Muscle of arm (tissue), 12 donors: ENCODE measurements around the gene COMMD8. TPM values are rescaled to one million over a fixed set of nuclear protein-coding genes. Genes with fewer than 3 reads are reported as not detected.

ENCODE experiments used
- DNase-seq: peaks from one replicate; pipeline ENCODE4 v3.0.0-alpha.2; 2013
- polyA plus RNA-seq, 12 donors: library from polyadenylated mRNA; unstranded; fragments of 120-200 nt; gene quantifications; one replicate each; pipeline ENCODE4 v1.2.1, GENCODE V29; 2013; ENCODE audit not compliant: insufficient read length in 12 of 12

Gene COMMD8
- polyA plus RNA-seq, 12 donors: 11.0 to 30.4 (median 19.2) TPM; not detected in 1

DNA sequence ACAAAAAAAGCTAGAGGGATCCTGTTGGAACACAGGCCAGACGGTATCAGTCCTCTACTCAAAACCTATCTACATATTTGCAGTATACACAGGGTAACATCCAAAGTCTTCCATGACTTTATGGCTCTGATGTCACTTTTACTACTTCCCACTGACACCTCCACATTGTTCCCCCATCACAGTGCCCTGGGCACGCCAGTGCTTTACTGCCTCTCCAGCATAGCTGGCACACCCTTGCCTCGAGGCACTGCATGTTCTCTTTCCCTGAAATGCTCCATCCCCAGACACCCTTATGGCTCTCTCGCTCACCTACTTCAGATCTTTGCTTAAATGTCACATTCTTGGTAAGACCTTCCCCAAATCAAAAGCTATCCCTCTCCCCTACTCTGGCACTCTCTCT lies 15.3 kb upstream of the COMMD8 start:
- no peak for DNase-seq

DNA sequence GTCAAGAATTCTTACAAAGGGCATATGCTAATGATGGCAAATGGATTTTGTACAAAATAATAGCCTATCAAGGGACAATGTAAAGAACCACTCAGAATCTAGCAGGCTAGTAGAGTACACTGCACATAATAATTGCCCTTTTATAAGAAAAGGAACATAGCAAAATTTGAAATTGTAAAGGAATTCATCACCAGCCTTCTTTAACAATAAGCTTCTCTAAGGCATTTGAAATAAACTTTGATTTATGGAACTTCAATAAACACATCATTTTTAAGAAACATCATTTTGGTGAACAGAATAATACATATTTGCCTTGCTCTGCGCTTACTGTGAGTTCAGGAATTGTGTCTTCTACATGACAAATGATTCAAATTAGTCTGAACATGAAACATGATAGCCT lies 11.9 kb upstream of the COMMD8 start:
- DNase-seq: no peak

DNA sequence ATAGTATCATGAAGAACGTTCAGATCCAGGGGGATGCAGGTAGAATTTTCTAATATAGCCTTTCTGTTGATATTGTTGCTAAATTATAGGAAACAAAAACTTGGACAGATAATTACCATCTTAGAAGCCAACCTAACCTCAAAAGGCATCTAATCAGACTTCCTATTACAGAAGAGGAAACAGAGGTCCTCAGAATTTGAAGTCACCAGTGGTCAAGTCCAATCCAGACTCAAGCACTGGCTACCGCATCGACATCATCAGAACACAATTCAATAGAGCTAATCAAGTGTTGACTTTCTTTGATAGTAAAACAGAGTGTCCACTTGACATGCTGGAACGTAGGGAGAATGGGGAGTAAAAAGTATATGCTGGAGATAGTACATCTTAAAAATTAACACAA lies 11.3 kb upstream of the COMMD8 start:
- no peak for DNase-seq

DNA sequence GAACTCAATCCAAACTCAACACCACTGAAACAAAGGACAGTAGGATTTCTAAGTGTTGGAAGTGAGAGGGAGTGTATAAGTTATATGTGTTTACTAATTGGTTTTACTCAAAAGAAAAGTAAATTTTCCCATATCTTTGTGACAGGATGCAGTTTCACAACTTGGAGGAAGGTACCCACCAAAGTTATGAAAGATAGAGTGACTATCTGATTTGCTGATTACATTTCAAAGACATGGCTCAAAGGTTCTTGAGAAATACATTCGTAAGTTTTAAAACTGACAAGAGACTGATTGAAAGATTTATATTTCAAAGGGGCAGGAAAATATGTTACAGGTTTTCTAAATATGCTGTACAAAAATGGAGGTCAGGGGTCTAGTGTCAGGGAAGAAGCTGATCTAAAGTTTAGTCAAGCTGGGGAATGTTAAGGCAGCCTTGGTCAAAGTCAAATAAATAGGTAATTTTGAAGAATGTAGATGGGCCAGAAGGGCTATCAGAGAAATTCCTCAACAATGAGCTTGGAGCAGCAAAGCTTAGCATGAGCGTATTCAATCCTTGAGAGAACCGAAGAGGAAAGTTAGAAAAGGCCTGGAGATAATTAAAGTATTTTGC lies 9.7 kb upstream of the COMMD8 start:
- no peak for DNase-seq

DNA sequence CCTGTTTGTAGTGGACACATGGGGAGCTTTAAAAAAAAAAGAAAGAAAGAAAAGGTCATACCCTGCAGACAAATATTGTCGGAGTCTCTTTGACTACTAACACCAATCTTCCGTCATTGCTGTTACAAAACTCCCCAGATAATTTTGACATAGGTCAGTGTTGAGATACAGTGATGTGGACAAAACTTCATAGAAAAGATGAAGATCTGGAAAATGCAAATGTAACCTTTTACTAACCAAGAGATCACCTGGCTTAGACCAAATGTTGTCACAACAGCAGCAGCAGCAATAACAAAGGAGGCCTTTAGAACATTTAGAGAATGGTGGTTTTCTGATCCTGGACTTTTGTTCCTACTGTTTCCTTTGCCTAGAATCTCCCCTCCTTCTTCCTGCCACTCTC lies 8.1 kb upstream of the COMMD8 start:
- DNase-seq: no peak

DNA sequence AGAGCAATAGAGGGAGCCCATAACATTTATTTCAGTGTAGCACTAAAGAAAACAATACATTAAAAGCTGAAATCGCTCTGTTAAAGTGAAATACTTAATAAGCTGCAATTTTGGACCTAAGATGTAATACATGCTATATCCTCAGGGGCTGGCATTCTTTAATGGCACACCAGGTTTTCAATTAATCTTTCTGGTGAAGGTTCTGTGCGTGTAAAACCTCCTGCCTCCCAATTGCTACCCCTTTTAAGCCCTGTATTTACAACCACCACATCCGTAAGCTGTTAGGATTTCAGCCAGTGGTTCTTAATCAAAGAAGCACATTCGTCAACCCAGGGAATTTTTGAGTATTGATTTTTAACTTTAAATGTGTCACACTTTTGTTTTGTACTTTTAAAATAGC lies 7.6 kb upstream of the COMMD8 start:
- no peak for DNase-seq

DNA sequence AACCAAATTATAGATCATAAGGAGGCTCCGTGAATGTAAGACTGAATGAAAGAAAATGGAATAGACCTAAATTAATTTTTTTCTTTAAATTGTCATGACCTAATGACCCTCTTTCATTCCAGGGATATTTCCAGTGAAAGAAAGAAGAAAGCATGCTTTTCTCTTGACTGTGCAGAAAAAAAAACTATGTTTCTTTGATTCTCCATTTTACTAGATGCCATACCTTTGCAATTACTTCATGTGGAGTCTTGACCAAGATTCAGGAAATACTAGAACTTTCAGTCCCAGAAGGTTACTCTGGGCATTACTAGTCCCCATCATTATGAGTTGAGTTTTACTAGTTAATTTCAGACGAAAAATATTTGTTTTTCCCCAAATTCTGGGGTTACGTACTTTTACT lies 6.4 kb upstream of the COMMD8 start:
- no peak for DNase-seq

DNA sequence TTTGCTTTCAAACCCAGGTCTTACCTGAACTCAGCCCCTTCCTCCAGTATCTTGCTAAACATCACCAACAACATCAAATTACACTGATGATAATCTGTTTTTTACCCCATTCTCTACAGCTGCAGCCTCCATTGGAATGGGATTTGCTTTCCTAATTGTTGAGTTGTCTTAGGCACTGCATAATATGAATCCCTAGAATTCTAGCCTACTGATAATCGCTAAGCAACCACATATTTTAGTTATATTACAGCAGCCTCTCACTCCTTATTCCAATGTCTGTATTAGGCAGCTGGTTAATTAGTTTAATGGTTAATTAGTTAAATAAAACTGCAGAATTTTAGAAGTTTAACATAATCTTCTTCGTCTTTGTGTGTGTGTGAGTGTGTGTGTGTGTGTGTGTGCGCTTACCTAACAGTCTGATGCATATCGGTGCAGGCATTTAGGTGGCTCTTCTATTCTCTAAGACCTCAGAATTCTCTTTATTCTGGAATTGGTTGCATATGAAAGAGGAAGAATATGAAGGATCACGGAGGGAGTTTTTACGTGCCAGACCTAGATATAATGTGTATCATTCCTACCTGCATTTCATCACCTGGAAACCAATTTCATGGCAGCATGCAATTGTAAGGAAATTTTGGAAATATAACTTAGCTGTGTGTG lies 5.3 kb upstream of the COMMD8 start:
- no peak for DNase-seq

DNA sequence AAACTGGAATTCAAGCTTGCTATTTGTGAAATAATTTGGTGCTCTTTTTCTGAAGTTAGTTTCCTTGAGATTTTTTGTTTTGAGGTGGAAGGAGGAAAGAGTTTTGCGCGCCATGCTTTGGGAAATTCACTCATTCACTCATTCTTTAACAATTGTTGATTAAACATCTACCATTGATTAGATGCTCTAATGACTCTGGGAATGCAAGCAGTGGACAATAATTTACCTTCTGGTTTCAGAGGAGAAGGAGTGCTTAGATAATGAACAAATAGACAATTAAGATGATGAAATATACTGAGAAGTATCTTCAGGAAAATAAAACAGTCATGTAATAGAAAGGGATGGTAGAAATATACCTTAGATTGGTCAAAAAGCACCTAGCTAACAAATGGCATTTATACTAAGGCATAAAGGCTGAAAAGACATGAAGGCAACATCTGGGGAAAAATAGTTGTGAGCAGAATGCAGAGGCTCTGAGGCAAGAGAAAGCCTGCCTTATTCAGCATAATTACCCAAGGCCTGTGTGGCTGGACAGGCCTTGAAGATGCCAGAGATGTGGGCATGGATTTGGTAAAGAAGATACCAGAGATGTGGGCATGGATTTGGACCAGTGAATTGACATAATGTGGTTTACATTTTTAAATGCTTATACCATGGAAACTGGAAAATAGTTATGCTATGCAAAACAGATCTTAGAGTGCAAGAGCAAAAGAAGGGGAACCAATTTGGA lies 2.7 kb upstream of the COMMD8 start:
- DNase-seq: no peak

DNA sequence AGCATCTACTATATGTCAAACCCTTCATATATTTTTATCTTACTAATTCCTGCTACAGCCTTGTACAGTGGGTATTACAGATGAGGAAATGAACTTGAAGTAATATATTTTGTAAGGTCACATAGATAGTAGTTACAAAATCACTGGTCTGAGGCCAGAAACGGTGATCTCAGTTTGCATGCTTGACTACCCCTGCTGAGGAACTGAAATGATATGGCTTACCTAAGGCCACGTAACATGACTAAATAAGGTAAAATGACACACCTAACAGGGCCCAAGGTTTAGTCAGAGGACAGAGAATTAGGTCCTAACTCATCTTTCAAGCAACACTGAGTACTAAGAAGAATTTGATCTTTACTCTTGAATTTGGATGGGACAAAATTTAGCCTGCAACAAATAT lies 1.5 kb upstream of the COMMD8 start:
- DNase-seq: no peak

DNA sequence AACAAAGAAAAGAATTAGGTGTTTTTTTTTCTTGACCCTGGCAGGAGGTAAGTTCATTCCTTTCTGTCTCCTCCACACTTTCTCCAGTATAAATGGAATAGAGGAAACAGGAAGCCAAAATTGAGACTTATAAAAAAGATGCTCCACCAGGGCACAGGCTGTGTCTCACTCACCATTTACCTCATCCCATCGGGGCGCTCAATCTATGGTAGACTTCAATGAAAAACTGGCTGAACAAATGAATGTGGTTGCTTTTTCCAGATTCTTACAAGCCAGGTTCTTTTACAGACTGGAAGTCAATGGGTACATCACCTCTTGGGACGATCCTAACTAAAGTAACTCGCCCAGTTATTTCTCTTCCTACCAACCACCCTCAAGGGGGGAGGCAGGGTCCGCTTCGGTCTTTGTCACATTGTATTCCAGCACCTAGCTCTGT lies 685 bp downstream of the COMMD8 start:
- no peak for DNase-seq

DNA sequence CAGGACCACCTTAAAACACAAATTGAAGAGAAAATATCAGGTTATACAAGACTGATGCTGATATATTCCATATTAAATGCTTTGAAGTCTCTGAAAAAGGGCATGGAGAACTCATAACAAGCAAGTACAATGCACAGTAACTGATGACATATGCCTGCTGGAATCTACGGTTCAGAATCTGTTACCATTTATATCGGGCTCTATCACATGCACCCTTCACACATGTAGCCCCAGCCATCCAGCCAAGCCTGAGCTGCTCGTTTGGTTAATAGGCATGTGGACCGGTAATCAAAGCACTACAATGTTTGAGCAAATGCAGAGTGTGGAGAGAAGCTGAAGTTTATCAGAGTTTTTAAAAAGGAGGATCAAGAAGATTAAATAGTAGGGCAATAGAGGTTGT lies 11.8 kb downstream of the COMMD8 start:
- no peak for DNase-seq

DNA sequence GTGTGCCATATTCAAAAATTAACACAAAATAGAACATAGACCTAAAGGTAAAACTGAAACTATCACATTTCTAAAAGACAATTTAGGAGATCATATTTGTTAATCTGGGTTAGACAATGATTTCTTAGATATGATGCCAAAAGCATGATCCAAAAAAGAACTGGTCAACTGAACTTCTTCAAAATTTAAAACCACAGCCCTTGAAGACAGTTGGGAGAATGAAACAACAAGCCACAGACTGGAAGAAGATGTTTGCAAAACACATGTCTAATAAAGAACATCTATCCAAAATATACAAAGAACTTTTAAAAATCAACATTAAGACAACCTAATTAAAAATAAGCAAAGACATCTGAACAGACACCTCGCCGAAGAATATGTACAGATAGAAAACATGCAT lies 19.5 kb downstream of the COMMD8 start:
- DNase-seq: no peak

DNA sequence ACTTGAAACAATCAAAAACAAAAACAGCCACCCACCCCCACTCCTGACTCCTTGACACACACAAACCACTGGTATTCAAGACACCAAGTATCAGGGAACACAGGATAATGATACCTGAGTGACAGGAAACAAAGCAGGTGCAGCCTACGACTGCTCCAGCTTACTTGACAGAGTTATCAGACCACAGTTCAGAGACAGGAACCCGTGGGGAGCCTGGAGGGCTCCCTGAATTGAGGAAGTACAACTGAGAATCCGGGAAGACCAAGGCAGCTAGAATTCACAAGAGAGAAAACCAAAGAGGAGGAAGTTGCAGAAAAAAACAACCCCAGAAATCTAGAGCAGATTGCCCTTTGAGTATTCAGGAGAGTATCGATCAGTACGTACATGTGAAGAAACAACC lies 20.5 kb downstream of the COMMD8 start:
- DNase-seq: no peak

DNA sequence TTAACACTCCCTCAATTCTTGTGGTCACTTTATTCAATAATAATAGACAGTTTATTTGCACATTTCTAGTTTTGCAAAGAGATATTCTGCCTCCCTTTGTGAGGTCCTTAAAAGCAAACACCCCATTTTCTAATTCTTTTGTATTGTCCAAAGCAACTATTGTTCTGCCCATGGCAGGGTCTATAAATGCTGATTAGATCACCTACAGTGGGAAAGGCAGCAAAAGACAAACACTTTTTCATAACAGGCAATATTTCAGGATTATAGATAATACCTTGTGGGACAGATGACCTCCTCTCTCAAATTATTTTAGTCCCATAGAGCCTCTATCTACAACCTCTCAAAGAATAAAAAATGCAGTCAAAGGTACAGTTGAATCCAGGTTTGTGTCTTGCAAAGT lies 28.6 kb downstream of the COMMD8 start:
- no peak for DNase-seq

DNA sequence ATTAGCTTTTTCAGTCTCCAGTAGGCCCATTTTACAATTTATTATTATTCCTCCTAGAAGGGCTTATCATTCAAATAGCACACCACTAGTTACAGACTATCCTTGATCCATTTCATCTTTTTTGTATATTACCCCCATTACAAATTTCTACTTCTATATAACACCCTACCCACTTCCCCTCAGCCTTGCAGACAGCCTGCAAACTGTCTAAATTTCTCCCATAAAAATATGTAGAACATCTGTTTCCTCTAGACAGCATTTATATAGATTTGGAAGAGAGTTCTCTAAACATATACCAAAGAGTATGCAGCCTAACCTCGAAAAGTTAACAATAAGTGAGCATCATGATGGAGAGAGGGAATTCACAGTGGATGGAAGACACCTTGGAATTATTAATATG lies 30.8 kb downstream of the COMMD8 start:
- no peak for DNase-seq

DNA sequence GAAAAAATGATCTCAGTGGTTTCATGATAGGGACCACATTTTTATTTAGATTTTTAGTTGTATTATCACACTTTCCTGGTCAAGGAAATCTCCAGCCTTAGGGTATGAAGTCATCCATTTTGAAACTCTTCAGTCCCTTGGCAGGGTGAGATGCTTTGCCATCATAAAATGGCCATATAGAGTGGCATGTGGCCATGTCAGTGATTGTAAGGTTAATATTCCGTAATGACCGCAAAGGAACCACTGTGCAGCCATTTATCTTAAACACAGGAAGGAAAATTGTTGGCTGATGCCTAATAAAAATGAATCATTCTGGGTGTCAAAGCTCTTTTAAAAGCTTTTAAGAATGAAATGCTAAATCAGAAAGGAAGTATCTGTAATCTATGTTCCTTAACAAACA lies 35.6 kb downstream of the COMMD8 start:
- DNase-seq: no peak

DNA sequence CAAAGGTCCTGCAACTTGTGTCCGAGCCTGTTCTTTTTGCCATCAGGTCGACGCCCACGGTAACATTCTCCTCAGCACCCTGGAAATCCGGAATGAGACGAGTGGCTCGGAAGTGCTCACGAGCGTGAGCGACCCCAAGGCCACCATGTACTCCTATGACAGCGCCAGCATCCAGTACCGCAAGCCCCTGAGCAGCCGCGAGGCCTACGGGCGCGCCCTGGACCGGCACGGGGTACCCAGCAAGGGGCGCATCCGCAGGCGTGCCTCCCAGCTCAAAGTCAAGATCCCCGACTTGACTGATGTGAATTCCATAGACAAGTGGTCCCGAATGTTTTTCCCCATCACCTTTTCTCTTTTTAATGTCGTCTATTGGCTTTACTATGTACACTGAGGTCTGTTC lies 37.9 kb downstream of the COMMD8 start:
- no peak for DNase-seq

DNA sequence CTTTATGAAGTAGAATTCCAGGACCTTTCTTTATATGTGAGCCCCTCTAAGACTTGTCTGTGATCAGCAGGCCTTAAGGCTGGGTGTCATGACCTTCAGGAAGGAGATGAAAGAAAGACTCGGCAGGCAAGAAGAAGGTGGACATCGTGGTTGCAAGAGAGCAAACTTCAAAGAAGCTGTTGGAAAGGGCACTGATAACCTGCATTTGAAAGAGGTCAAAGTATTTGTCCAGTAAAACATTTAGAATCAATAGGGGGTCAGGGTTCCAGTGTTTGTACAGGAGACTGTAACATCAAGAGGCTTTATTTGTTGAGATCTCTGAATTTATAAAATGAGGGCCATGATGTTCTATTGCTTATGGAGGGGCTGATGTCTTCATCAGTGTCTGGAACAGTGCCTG lies 44.2 kb downstream of the COMMD8 start:
- DNase-seq: no peak

DNA sequence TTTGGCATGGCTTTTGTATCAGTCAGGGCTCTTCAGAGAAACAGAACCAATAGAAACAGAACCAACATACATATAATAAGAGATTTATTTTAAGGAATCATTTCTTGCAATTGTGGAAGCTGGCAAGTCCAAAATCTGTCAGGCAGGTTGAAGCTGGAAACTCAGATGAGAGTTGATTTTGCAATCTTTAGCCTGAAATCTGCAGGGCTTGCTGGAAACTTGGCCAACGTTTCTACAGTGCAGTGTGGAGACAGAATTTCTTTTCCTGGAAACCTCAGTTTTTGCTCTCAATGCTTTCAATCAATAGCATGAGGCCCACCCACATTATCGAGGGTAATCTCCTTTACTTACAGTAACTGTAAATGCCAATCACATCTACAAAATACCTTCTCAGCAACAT lies 45.4 kb downstream of the COMMD8 start:
- DNase-seq: no peak

DNA sequence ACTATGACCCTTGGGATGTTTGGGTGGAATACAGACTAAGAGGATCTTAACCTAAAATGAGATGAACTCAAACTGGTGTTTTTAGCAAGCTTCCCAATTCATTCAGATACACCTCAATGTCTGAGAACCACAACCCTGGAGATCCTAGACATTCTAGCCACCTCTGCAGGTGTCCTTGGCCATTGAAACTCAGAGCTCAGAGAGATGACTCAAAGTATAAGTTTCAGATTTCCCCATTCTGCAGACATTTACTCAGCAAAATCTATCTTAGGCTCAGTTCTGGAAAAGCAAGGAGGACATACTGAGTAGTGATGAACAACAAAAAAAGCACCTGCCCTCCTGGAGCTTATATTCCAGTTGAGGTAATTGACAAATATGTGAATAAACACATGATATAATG lies 47.8 kb downstream of the COMMD8 start:
- no peak for DNase-seq

DNA sequence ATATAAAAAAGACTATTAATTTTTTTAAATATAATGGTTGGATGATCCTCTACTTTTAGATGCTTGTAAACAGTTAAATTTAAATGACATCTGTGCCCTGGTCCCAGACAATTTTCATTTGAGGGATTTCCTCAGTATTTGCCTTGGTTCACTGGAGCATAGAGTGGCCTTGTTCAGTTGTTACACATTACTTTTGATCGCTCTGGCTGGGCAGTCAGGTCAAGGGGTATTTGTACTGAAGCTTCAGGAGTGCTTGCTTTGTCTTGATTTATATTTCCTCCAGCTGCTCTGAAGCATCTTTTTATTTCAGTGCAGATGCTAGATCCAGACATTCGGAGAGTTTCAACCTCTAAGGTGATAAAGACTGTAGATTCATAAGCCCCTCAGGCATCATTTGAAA lies 50.0 kb downstream of the COMMD8 start:
- DNase-seq: no peak

DNA sequence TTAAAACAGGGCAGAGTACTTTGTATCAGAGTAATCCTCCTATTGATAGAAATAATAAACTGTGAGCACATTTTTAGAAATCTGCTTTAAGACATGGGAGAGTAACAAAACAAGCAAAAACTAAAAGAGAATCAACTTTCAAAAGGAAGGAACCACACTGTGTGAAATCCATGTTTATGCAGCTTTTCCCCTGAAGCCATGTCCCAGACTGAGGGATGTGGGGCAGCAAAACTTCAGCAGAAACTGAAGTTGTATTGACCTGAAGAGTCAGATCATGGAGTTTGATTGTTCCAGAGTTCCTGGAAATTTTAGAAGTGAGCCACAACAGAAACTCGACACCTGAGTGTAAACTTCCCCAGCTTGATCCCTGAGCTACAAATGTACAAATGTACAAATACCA lies 53.2 kb downstream of the COMMD8 start:
- DNase-seq: no peak

DNA sequence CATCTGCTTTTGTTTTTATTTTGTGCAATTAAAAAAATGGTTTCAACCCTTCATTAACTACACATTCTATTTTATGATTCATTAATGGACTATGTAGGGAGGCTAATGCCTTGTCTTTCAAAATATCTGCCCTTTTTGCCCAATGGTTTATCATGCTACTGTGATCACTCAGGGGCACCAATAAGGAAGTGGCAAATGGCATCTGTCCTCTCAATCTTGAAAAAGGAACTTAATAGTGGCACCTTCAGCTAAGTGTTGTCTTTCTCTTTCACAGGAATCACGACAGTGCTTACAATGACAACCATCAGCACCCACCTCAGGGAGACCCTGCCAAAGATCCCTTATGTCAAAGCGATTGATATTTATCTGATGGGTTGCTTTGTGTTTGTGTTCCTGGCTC lies 57.1 kb downstream of the COMMD8 start:
- DNase-seq: no peak
